ENCODE data around the gene LRRC7. TPM values are rescaled to one million over a fixed set of nuclear protein-coding genes. Genes with fewer than 3 reads are reported as not detected.

Gene LRRC7
- total and polyA plus RNA-seq, 2 of the 8 experiments (the other 6 are each of a cell fraction or from before 2014, with no cell fraction given) = 0.03 to 0.17 TPM

- TF ChIP-seq CREB1 (IDR thresholded peaks at IDR 0.05) = no peak
Measured at GRCh38 chr1:69863704-69864103, 296.0 kb downstream of the LRRC7 start.

More at GRCh38 chr1:69863704-69864103, 296.0 kb downstream of the LRRC7 start:
- no peak overlapping the region for H2BK12ac ChIP-seq (ENCODE audit: low read depth, low read length)
- no peaks in the 10 kb centered on the region for H3K27me3 ChIP-seq (replicated peaks in 1 of 4; ENCODE audit: control insufficient read depth in 3 of 4, extremely low read depth in 1 of 4, insufficient read depth in 3 of 4, low read length in 3 of 4)
- no peak overlapping the region for H4K8ac ChIP-seq (ENCODE audit: extremely low read depth, insufficient read depth, low read length)
- H3K18ac ChIP-seq (ENCODE audit: extremely low read depth, low read length) = no peak overlapping the region
- H3K79me1 ChIP-seq (ENCODE audit: low read depth, low read length) = no peaks in the 10 kb centered on the region
- H3K4ac ChIP-seq (replicated peaks; ENCODE audit: insufficient read length, low read depth, low read length) = no peak overlapping the region
- no peak overlapping the region for H4K91ac ChIP-seq (replicated peaks; ENCODE audit: insufficient read length, low read length)
- no peaks in the 10 kb centered on the region for H3K9me3 ChIP-seq (ENCODE audit: insufficient read depth in 2 of 2, low read depth in 1 of 2, low read length in 1 of 2)
- no peaks in the 10 kb centered on the region; a peak in 1 of 7 replicates for H3K4me1 ChIP-seq (replicated peaks in 1 of 4; ENCODE audit: control insufficient read depth in 3 of 4, insufficient read depth in 4 of 4, low read length in 3 of 4)
- H3K9ac ChIP-seq (replicated peaks in 1 of 4; ENCODE audit: extremely low read depth in 1 of 4, low read depth in 3 of 4, low read length in 3 of 4) = no peak overlapping the region
- no peak for DNase-seq (ENCODE audit: low read depth in 1 of 2, low spot score in 2 of 2)
- no peak overlapping the region for H3K4me2 ChIP-seq (ENCODE audit: insufficient read depth in 1 of 2, low read depth in 2 of 2, low read length in 2 of 2)
- no peak overlapping the region for H4K5ac ChIP-seq (ENCODE audit: insufficient read length, low read depth, low read length)
- ChIA-PET POLR2A (ENCODE audit: partially characterized antibody) (interaction anchor here (0.5 kb wide), 1 partner anchor 32 kb away, joined by 3 read pairs; no protein-coding TSS in a partner anchor), CTCF (ENCODE audit: partially characterized antibody) (no interaction called here)
- no peak overlapping the region for H2BK120ac ChIP-seq (replicated peaks; ENCODE audit: low read depth, low read length)
- no peak for FAIRE-seq
- H3K36me3 ChIP-seq (ENCODE audit: control insufficient read depth in 2 of 4, insufficient read depth in 4 of 4, low read length in 3 of 4) = no peaks in the 10 kb centered on the region
- H3K4me3 ChIP-seq (ENCODE audit: extremely low read depth in 1 of 4, insufficient read depth in 2 of 4, low read depth in 3 of 4, low read length in 4 of 4) = no peak overlapping the region
- no peak overlapping the region for H2BK20ac ChIP-seq (ENCODE audit: low read length)
- H3K27ac ChIP-seq (ENCODE audit: low read depth, low read length) = no peak overlapping the region
- H3K79me2 ChIP-seq (ENCODE audit: control insufficient read depth in 1 of 2, insufficient read depth in 2 of 2, low read length in 2 of 2) = no peaks in the 10 kb centered on the region
- no peak overlapping the region for H3K14ac ChIP-seq (ENCODE audit: insufficient read length)
- H3K23ac ChIP-seq (ENCODE audit: insufficient read length) = no peak overlapping the region
- H4K20me1 ChIP-seq (replicated peaks in 1 of 2; ENCODE audit: control insufficient read depth in 1 of 2, insufficient read depth in 2 of 2, low read length in 2 of 2) = no peaks in the 10 kb centered on the region
- no peak overlapping the region for H2AFZ ChIP-seq (ENCODE audit: low read length)
- H2BK15ac ChIP-seq (ENCODE audit: low read length) = no peak overlapping the region
- no peak overlapping the region for H2AK5ac ChIP-seq (ENCODE audit: low read depth, low read length)
- no peaks in the 10 kb centered on the region for H3K23me2 ChIP-seq (ENCODE audit: low read depth, low read length)
- H2BK5ac ChIP-seq (ENCODE audit: low read depth, low read length) = no peak overlapping the region
- no peak overlapping the region for H3K56ac ChIP-seq (replicated peaks; ENCODE audit: insufficient read length, low read depth, low read length)
- WGBS, 2 experiments (ENCODE audit: extremely low coverage in 1 of 2, insufficient coverage in 1 of 2, insufficient read length in 1 of 2, insufficient replicate concordance in 2 of 2, low coverage in 1 of 2, low lambda C conversion rate in 2 of 2, missing lambda C conversion rate in 1 of 2) = 82% methylated on average over 1 of the region's 1 CpG; no CpG with 5 or more reads in 1 of the 2 experiments
